GM19035 (cell line): ENCODE results near the gene ENG.
"Not testable (repeated sequence)": the region's sequence is repeated elsewhere in the genome, so short reads cannot be mapped to it uniquely, and the experiment has no call there.

ENCODE experiments used
- ATAC-seq: cut with Tn5 transposase; IDR thresholded peaks from one replicate; pipeline ENCODE4 v1.9.1; 2021; ENCODE audit not compliant: unreplicated experiment

The ENG gene

GRCh38 chr9:127854184-127854806 lies at the start of gene ENG:
TSS of gene ENG (minus strand) at chr9:127854658. CDS start at chr9:127854355, 303 bp downstream.
- no peak for ATAC-seq

- ATAC-seq: no peak
These were observed 49.4 kb upstream of the ENG start for GRCh38 chr9:127903557-127904475.

- peak; percentile 57 for ATAC-seq
These were observed 44.9 kb upstream of the ENG start, which contains the start of gene ST6GALNAC6 for GRCh38 chr9:127899128-127899943. TSS of gene ST6GALNAC6 (minus strand) at chr9:127899603. CDS start at chr9:127897981, 1,622 bp downstream.

GRCh38 chr9:127898433-127899127 lies 44.1 kb upstream of the ENG start:
- ATAC-seq: peak; percentile 18

DNA sequence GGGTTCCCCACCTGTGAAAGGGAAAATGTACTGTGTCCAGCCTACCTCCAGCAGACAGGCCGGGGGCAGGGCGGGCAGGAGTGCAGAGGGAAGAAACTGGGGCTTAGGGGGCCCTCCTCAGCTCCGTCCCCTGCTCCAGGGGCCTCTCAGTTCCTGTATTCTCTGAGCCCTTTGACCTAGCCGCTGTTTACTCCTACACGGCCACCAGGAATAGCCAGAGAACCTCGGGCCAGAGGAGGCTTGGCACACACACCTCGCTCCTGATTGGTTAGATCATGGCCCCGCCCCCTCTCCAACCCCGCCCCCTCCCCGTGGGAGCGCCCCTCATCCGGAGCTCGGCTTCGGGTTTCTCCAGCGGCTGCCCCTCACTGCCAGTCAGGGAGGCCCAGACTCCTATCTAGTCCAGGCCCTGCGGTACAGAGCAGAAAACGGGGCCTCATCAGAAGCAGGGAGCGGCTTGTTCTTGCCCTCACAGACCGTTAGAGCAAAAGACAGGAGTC lies 42.8 kb upstream of the ENG start:
- ATAC-seq: no peak

- no peak for ATAC-seq
These were observed 42.1 kb upstream of the ENG start for GRCh38 chr9:127896395-127897192.

DNA sequence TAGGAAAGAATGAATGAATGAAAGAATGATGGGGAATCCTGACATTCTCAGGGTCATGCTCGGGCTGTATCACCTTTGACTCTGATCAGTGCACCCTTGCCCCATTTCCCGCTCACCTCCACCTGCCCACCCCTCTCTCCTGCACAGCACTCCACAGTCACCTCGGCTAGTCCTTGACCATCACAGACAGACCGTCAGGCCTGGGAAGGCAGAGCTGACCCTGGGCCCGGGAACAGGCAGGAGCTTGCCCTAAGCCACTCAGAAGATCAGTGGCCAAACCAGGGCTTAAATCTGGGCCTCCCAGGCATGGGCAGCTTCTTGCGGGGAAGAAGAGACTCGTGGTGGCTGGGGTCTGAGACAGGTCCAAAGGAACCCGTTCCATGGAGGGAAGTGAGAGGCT lies 41.4 kb upstream of the ENG start:
- no peak for ATAC-seq

DNA sequence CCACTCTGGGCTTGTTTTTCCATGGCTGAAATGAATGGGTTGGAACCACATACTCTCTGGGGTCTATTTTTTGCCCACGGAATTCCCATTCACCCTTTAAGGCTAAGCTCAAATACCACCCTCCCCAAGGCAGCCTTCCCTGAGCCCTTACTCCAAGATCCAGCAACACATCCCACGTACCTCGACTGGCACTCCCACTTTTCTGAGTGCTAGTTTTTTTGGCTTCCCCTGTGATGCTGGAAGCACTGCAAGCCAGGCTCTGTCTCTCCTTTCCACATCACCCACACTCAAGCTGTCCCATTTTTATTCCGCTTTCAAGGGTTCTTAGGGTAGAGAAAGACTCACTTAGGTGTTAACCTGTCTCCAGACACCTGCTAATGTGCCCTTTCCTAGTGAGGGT lies 38.9 kb upstream of the ENG start:
- no peak for ATAC-seq

GRCh38 chr9:127892831-127893230 lies 38.4 kb upstream of the ENG start:
- no peak for ATAC-seq

- ATAC-seq: no peak
These were observed 35.6 kb upstream of the ENG start for GRCh38 chr9:127890053-127890452.

GRCh38 chr9:127887792-127888191 lies 33.3 kb upstream of the ENG start:
- ATAC-seq: no peak

- no peak for ATAC-seq
These were observed 32.0 kb upstream of the ENG start for GRCh38 chr9:127886401-127886972.

GRCh38 chr9:127885508-127886281 lies 31.2 kb upstream of the ENG start:
- ATAC-seq: no peak

DNA sequence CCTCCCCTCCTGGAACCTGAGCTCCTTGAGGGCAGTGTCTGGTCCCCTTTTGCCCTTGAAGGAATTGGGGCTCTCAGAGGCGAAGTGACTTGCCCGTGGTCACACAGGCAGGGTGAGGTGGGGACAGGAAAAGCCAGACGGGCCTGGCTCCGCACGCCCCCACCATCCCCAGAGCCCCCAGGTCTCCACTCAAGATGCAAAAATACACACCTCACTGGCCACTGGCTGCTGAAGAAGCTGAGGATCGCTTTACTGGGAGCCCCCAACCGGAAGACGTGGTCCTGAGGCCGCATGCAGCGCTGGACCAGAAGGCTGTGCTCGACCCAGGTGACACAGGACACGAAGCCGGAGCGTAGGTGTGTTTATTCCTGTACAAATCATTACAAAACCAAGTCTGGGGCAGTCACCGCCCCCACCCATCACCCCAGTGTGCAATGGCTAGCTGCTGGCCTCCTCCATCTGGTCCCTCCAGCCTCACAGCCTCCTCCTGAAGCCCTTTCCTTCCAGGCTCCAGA lies 30.6 kb upstream of the ENG start:
- ATAC-seq: no peak

DNA sequence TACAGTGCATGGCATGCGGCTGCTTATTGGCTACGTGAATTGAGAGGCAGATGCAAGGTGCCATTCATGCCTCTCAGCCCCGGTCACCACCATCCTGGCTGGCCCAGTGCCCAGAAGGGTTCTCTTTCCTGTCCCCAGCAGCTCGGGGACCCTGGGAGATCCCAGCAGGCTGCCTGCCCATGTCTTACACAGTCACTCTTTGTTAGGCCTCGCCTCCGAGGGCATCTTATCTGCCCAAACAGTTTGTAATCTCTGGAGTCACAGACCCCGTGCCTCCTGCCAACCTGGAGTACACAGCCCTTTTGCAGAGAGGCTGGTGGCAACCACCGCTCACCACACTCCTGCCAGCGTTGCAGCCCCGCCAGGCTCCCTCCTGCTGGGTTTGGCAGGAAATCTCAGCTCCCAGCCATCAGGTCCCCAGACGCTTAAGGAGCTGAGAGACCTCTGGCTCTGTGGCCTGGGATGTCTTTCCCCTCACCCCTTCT lies 30.0 kb upstream of the ENG start:
- no peak for ATAC-seq

DNA sequence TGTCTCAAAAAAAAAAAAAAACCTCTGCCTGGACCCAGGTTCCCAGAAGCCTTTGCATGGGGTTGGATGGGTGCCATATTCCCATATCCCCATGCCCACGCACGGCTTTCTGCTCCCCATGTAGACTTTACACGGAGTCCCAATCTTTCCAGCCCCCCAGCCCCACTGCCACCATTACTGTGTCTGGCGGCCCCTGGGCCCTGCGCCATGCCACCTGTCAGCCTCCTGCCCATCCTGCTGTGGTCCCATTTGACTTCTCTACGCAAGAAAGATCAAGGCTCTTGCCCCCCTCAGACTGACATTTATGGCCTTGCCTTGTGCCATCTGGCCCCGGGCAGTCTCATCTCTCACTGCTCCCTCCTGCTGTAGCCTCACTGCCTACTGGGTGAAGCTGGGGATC lies 29.5 kb upstream of the ENG start:
- ATAC-seq: no peak

GRCh38 chr9:127881715-127882114 lies 27.3 kb upstream of the ENG start:
- not testable (repeated sequence) for ATAC-seq

DNA sequence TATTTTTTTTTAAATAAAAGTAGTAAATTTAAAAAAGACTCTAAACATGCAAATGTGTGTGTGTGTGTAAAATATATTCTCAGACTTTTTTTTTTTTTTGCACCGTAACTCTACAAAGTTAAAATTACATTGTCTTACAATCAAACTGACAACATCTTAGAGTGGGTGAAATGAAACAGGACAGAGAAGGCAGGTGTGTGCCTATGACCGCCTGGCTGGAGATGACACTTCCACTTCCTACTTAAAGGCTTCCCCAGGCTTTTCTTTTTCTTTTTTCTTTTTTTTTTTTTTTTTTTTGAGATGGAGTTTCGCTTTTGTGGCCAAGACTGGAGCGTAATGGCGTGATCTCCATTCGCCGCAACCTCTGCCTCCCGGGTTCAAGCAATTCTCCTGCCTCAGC lies 25.7 kb upstream of the ENG start:
- ATAC-seq: no peak
